ENCODE results near the gene SBF2.

Gene SBF2

DNA sequence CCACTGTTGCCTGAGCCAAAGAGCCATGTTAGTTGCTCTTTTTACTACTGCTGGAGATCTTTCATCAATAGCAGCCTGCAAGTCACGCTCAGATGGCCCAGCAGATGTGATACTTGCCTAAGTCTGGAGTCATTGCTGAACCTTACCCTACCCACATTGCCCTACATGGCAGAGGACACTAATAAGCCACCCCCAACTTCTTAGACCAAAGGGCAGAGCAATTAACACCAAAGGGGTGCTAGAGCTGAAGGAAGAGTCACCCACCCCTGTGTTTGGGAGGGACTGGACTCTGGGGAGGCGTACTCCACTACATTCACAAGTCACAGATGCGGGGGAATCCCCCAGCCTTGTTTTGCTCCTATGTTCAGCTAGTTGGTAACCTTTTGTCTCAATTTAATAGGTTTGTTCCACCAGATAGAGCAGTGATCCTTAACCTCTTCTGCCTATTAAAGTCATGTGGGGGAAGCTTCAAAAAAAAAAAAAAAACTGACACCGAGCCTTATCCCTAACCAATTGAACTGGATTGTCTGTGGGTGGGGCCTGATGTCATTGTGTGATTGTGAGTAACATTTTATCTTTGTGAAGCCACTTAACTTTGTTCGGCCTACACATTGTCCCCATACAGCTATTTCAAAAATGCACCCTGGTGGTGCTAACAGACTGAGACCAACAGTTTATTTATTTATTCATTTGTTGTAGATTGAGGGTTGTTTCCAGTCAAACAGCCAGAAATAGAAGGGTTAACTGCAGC lies 23.9 kb upstream of the SBF2 start:
- no peak for DNase-seq (ENCODE audit: low read depth)

- DNase-seq (ENCODE audit: low read depth), result no peak
Observed at GRCh38 chr11:10317151-10317755, 23.2 kb upstream of the SBF2 start.

DNA sequence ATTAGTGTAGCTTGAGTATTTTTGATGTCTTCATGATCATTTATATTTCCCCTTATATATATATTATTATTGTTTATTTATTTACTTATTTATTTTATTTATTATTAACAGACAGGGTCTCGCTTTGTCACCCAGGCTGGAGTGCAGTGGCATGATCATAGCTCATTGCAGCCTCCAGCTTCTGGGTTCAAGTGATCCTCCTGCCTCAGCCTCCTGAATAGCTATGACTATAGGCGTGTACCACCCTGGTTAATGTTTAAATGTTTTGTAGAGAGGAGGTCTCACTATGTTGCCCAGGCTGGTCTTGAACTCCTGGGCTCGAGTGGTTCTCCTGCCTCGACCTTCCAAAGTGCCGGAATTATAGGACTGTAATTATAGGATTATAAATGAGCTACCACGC lies 21.1 kb upstream of the SBF2 start:
- no peak for DNase-seq (ENCODE audit: low read depth)

DNA sequence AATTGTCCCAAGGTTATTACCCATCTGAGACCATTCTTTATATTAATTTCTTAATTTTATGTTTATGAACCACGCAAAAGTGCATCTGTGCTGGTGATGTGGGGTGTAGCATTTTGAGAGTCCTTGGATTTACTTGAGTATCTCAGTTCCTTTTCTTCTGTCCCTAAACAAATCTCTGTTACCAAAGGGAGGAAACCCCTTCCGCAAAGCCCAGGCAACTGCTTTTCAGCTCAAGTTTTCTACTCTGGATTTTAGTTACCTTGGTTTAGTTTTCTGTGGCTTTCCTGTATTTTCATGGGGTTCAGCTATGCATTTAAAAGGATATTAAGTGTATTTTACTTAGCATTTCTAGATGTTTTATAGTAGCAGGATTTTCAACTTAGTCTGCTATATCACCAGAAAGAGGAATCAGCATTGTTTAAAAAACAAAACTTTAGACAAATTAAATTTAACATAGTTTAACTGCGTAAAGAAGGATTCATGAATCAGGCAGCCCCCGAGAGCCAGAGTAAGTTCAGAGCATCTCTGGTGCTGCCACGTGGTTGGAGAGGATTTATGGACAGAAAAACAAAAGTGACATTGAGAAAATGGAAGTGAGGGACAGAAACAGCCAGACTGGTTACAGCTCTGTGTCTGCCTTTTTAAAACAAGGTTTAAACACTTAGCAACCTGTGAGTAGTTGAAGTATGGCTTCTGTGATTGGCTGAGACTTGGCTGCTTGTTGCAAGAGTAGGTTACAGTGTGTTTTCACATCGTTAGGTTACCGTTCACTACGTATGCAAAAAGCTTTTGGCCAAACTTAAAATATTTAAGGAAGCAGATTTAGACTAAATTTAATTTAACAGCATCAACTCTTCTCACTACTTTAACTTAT lies 20.4 kb upstream of the SBF2 start:
- DNase-seq (ENCODE audit: low read depth), result no peak

GRCh38 chr11:10311802-10312201 lies 17.8 kb upstream of the SBF2 start:
- no peak for DNase-seq (ENCODE audit: low read depth)

DNA sequence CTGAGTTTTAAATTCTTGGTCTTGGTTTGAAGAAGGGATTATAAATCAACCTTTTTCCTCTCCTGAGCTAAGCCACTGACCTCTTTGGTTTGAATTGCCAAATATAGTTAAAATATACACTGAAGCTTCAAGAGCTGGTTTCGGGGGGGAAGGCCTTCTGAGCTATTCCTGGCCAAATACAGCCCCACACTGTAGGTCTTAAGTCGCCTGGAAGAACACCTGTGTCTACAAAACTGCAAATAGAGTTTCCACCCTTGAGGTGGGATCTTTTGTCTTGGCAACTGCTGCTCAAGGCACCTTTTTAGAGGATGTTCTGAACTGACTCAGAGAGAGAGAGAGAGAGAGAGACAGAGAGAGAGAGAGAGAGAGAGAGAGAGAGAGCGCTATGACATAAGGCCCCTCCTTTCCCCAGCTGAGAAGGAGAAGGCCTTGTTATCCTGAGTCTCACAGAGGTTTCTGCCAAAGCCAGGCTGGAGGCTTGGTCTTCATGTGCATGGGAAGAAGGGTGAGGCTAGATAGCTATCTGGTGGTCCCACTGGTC lies 16.4 kb upstream of the SBF2 start:
- peak; percentile 83 for DNase-seq (ENCODE audit: low read depth)

DNA sequence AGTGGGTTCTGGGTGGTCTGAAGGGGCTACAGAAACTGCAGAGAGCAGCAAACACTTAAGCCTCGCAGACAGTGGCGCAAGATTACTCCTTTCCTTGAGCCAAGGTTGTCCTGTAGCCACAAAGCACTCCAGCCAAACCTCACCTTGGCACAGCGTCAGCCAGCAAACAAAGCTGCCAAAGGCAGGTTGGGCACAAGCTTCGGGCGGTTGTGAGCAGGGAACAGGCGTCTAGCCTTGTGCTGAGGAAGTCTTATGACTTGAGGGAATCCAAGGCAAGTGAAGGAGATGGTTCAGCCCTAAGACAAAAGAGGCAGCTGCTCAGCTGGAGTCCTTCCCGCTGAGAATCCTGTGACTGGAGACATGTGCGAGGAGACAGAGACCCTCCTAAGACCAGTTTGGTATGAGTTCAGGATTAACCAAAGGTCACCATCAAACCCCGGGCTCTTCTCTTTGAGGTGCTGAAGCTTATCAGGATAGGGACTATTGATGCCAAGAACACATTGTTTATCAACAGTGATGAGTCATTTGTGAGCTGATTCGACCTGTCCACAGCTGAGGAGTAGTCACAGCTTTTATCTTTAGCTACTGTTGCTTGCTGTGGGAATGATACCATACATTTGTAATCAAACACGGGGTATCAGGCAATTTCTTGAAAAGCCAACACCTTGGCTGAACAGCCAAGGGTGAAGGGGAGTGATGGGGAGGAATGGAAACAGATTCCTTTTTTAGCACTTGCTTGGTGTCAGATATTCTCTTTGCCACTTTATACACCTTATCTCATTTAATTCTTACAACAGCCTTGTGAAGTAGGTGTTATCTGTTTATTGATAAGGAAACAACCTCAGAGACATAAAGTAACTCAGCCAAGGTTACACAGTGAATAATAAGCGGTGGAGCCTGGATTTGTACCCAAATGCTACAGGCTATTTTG lies 15.4 kb upstream of the SBF2 start:
- DNase-seq (ENCODE audit: low read depth), result peak; percentile 98

GRCh38 chr11:10308201-10308954 lies 14.4 kb upstream of the SBF2 start:
- DNase-seq (ENCODE audit: low read depth), result peak; percentile 87

DNA sequence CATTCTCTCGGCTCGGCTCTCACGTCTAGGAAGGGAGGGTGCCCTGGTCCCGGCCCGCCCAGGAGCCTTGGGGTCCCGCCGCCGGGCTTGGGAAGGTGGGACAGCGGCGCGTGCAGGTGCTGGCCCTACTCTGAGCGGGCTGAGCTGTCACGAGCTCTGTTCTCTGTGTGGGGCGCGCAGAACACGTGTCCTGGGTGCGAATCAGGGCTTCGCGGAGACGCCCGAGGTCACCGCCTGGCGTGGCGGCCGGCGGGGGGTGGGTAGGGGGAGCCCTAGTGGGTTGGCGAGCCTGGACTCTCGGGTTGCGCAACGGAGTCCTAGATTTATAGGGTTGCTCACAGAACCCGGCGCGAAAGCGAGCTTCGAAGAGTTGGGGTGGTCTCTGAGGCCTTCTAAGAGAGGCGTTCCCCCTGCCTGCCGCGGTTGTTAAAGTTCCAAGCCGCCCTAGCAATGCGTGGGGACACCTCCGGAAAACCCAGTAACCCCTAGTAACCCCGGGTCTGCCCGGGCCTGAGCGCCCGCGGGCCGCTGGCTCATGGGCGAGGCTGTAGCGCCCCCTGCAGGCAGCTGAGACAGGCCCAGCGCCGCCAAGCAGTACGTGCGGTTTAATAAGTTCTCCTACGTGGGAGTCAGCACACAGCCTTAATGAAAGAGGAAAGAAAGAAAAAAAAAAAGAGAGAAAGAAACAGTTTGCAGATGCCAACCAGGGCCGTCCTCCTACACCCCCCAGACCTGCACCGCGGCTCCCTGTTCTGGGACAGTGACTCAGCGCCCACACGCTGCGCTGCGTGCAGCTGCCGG lies 13.6 kb upstream of the SBF2 start:
- DNase-seq (ENCODE audit: low read depth), result peak; percentile 82

- DNase-seq (ENCODE audit: low read depth), result peak; percentile 33
Observed at GRCh38 chr11:10307022-10307399, 13.0 kb upstream of the SBF2 start.

DNA sequence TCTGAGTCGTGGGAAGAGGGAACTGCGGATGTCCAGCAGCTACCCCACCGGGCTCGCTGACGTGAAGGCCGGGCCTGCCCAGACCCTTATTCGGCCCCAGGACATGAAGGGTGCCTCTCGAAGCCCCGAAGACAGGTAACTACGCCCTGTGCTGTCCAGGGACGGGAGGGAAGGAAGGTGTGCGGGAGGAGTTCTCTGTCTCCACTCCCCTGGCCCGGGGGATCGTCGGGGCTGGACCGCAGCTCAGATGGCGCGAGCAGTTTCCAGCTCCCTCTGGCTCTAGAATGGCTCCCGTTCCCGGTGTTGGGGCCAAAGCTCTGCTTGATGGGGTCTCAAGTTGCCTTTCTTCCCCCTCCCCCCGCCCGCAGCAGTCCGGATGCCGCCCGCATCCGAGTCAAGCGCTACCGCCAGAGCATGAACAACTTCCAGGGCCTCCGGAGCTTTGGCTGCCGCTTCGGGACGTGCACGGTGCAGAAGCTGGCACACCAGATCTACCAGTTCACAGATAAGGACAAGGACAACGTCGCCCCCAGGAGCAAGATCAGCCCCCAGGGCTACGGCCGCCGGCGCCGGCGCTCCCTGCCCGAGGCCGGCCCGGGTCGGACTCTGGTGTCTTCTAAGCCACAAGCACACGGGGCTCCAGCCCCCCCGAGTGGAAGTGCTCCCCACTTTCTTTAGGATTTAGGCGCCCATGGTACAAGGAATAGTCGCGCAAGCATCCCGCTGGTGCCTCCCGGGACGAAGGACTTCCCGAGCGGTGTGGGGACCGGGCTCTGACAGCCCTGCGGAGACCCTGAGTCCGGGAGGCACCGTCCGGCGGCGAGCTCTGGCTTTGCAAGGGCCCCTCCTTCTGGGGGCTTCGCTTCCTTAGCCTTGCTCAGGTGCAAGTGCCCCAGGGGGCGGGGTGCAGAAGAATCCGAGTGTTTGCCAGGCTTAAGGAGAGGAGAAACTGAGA lies 12.2 kb upstream of the SBF2 start:
- no peak for DNase-seq (ENCODE audit: low read depth)

DNA sequence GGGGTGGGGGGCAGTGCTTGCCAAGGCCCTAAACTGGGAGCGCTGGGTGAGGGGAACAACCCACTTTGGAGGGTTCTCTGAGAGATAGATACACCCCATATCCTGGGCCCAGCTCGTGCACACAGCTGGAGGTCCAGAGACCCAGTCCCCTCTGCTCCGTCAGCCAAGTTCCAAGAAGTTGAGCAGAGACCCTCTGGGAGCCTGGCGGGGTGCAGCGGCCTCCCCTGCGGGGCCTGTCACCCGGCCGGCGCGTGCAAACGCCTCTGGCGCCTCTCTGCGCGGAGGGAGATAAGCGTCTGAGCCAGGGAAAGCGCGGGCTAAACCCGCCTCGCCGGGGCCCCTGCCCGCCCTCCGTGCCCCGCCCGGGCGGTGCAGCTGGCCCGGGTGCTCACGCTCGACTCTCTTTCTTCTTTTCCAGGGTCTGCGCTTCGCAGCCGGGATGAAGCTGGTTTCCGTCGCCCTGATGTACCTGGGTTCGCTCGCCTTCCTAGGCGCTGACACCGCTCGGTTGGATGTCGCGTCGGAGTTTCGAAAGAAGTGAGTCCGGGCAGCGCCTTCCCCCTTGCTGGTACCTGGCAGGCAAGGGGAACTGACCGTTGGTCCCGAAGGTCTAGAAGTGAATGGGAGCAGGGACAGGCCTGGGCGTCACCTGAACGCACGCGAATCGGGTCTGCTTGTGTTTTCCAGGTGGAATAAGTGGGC lies 11.4 kb upstream of the SBF2 start:
- no peak for DNase-seq (ENCODE audit: low read depth)

GRCh38 chr11:10304495-10305261 lies 10.7 kb upstream of the SBF2 start, which contains the start of gene ADM:
TSS of gene ADM (plus strand) at chr11:10305073. CDS start at chr11:10305701, 628 bp downstream.
- peak; percentile 92 for DNase-seq (ENCODE audit: low read depth)

DNA sequence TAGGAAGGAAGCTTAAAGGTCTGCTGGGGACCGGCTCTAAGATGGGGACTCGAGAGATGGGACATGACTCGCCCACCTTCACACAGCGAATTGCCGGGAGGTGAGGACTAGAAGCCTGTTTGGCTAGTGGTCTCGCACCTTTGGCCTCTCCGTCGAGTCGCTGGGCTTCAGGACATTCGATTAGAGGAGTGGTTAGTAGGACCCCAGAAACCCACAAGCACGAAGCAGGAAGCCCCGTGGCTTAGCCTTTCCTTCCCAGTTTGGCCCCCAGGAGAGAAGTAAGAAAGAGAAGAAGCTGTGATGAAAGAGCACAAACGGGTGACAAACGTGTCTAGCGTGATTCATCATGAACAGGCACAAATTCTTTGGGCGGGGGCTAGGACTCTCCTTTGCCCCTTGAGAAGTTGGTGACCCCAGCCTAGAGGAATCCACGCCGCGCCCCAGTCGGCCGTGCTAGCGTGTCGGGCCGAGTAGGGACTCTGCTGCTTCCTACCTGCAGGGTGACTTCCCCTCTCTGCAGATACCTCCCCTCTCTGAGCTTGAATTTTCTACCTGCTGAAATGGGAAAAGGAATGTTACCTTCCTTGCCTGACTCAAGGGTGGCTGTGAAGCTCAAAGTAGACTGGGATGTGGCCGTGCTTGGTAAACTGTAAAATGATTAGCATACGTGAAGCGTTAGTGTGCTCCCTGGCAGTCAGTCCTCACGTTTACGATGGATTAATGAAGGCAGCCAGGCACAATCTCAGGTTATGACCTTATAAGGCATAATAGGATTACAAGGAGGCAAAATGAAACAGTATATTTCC lies 9.7 kb upstream of the SBF2 start:
- DNase-seq (ENCODE audit: low read depth), result peak; percentile 85

- DNase-seq (ENCODE audit: low read depth), result peak; percentile 53
Observed at GRCh38 chr11:10302744-10303557, 8.9 kb upstream of the SBF2 start.

- DNase-seq (ENCODE audit: low read depth), result peak; percentile 34
Observed at GRCh38 chr11:10302359-10302743, 8.3 kb upstream of the SBF2 start.

All from HS-5 (cell line).